Neuronal stem cell (in vitro differentiated cells): ENCODE measurements around the gene AP3B1.

ENCODE experiments used
- DNase-seq: peaks from one replicate; pipeline ENCODE4 v3.0.0-alpha.2; 2013; ENCODE audit warnings: low spot score
- H2AFZ ChIP-seq: one replicate; pipeline ENCODE4 v1.6.1; 2013; ENCODE audit warnings: mild to moderate bottlenecking, low read length, inconsistent platforms
- H2AK5ac ChIP-seq: 2 replicates; pipeline ENCODE4 v1.6.1; 2013; ENCODE audit warnings: low read depth, mild to moderate bottlenecking, inconsistent platforms, low read length, moderate library complexity, mixed read lengths
- H2BK120ac ChIP-seq: 2 replicates; pipeline ENCODE4 v1.6.1; 2013; ENCODE audit warnings: low read depth, mild to moderate bottlenecking, inconsistent platforms, low read length, moderate library complexity, mixed read lengths
- H2BK12ac ChIP-seq: one replicate; pipeline ENCODE4 v1.6.1; 2013; ENCODE audit warnings: low read length, inconsistent platforms
- H2BK15ac ChIP-seq: 2 replicates; pipeline ENCODE4 v1.6.1; 2013; ENCODE audit warnings: mild to moderate bottlenecking, low read length, inconsistent platforms, mixed read lengths
- H2BK5ac ChIP-seq: one replicate; pipeline ENCODE4 v1.6.1; 2013; ENCODE audit warnings: inconsistent platforms, mild to moderate bottlenecking, low read length, moderate library complexity
- H3K14ac ChIP-seq: one replicate; pipeline ENCODE4 v1.6.1; 2013; ENCODE audit warnings: low read length, inconsistent platforms
- H3K18ac ChIP-seq: 2 replicates; pipeline ENCODE4 v1.6.1; 2013; ENCODE audit warnings: low read length, inconsistent platforms
- H3K23ac ChIP-seq: 2 replicates; pipeline ENCODE4 v1.6.1; 2013; ENCODE audit warnings: low read depth, mild to moderate bottlenecking, mixed read lengths, low read length, inconsistent platforms; ENCODE audit not compliant: poor library complexity
- H3K27ac ChIP-seq: replicated peaks from 3 replicates; pipeline ENCODE4 v1.5.1; 2013; ENCODE audit warnings: low read length, inconsistent platforms
- H3K27me3 ChIP-seq, 3 experiments: 2 replicates each; pipeline ENCODE4 v1.6.1; 2013; ENCODE audit warnings: low read length in 3 of 3, mild to moderate bottlenecking in 2 of 3, inconsistent platforms in 1 of 3, low read depth in 1 of 3, mixed read lengths in 1 of 3, moderate library complexity in 1 of 3; ENCODE audit not compliant: control insufficient read depth in 3 of 3, insufficient read depth in 3 of 3
- H3K36me3 ChIP-seq, 2 donors: replicated peaks in 1 of 2; 2 replicates each; pipeline ENCODE4 v1.6.1; 2013; ENCODE audit warnings: low read length in 2 of 2; ENCODE audit not compliant: control insufficient read depth in 2 of 2, insufficient read depth in 2 of 2
- H3K4ac ChIP-seq: 2 replicates; pipeline ENCODE4 v1.6.1; 2013; ENCODE audit warnings: inconsistent platforms, mild to moderate bottlenecking, low read length, moderate library complexity
- H3K4me1 ChIP-seq, 2 donors: 1 replicate in 1 of 2; 2 replicates in 1 of 2; pipeline ENCODE4 v1.6.1; 2013; ENCODE audit warnings: low read length in 2 of 2, low read depth in 1 of 2; ENCODE audit not compliant: control insufficient read depth in 2 of 2, insufficient read depth in 1 of 2
- H3K4me2 ChIP-seq: one replicate; pipeline ENCODE4 v1.6.1; 2013; ENCODE audit warnings: mild to moderate bottlenecking, low read length, inconsistent platforms; ENCODE audit not compliant: insufficient read depth, poor library complexity, severe bottlenecking
- H3K4me3 ChIP-seq, 2 donors: 2 replicates each; pipeline ENCODE4 v1.5.1; 2013; ENCODE audit warnings: low read length in 2 of 2, mild to moderate bottlenecking in 2 of 2, inconsistent platforms in 1 of 2, moderate library complexity in 1 of 2
- H3K79me1 ChIP-seq: one replicate; pipeline ENCODE4 v1.6.1; 2013; ENCODE audit warnings: low read depth, mild to moderate bottlenecking, inconsistent platforms, low read length, moderate library complexity
- H3K9ac ChIP-seq: one replicate; pipeline ENCODE4 v1.6.1; 2013; ENCODE audit warnings: mild to moderate bottlenecking, low read depth, low read length, inconsistent platforms; ENCODE audit not compliant: poor library complexity
- H3K9me3 ChIP-seq, 2 donors: replicated peaks in 1 of 2; 2 replicates each; pipeline versions ENCODE3 to v1.6.1; 2013; ENCODE audit warnings: low read length in 2 of 2, mild to moderate bottlenecking in 2 of 2, inconsistent platforms in 1 of 2, low read depth in 1 of 2, mixed read lengths in 1 of 2, moderate library complexity in 1 of 2; ENCODE audit not compliant: control insufficient read depth in 2 of 2, insufficient read depth in 1 of 2
- H4K8ac ChIP-seq: one replicate; pipeline ENCODE4 v1.6.1; 2013; ENCODE audit warnings: low read depth, mild to moderate bottlenecking, inconsistent platforms, low read length, moderate library complexity
- H4K91ac ChIP-seq: one replicate; pipeline ENCODE4 v1.6.1; 2013; ENCODE audit warnings: low read length, low read depth, mild to moderate bottlenecking, inconsistent platforms; ENCODE audit not compliant: poor library complexity
- WGBS, 2 donors: extraction: QIAGEN DNeasy Blood & Tissue Kit; methylation state at CpG; one replicate each; pipeline ENCODE4 v1.1.7; 2013; ENCODE audit warnings: missing lambda C conversion rate in 2 of 2, mixed read lengths in 1 of 2; ENCODE audit not compliant: insufficient read length in 2 of 2, insufficient replicate concordance in 1 of 2; ENCODE audit errors: extremely low coverage in 2 of 2; 5-methylcytosine and 5-hydroxymethylcytosine counted together

AP3B1 gene

GRCh38 chr5:78235289-78235688, 59.2 kb downstream of the AP3B1 start:
- H3K23ac ChIP-seq: no peak overlapping the region
- H2BK15ac ChIP-seq: no peak overlapping the region
- no peaks in the 10 kb centered on the region for H3K79me1 ChIP-seq
- H2BK5ac ChIP-seq: no peak overlapping the region
- no CpG with 5 or more reads among the region's 3 CpGs for WGBS, 2 donors
- no peak overlapping the region for H3K4ac ChIP-seq
- H3K9me3 ChIP-seq: peaks cover 0 to 14% of the 10 kb centered on the region in 2 donors
- no peak overlapping the region for H3K4me2 ChIP-seq
- H2AFZ ChIP-seq: no peak overlapping the region
- H3K9ac ChIP-seq: no peak overlapping the region
- H3K36me3 ChIP-seq: peaks cover 0 to 29% of the 10 kb centered on the region in 2 donors
- H3K27me3 ChIP-seq: no peaks in the 10 kb centered on the region
- H2BK12ac ChIP-seq: no peak overlapping the region
- no peak overlapping the region for H4K91ac ChIP-seq
- H2BK120ac ChIP-seq: no peak overlapping the region
- no peak overlapping the region for H3K4me3 ChIP-seq
- no peaks in the 10 kb centered on the region for H3K4me1 ChIP-seq
- H4K8ac ChIP-seq: no peak overlapping the region
- no peak overlapping the region for H3K14ac ChIP-seq
- H3K18ac ChIP-seq: no peak overlapping the region
- no peak for DNase-seq
- no peak overlapping the region for H3K27ac ChIP-seq
- H2AK5ac ChIP-seq: no peak overlapping the region

DNA sequence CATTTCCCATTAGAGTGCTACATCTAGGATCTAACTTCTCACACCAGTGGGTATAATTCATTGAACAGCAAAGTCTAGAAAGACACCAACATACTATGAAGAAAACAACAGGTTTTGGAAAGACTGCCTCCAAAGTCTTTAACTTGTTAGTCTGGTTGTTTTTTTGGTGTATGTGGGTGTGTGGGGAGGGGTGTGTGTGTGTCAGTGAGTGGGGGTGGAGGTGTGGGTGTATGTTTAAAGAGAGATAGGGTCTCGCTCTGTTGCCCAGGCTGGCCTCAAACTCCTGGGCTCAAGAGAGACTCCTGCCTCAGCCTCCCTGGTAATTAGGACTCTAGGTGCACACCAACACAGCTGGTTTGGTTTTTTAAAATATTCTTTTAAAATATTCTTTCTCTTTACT, 59.7 kb downstream of the AP3B1 start:
- H3K36me3 ChIP-seq: peaks cover 0 to 24% of the 10 kb centered on the region in 2 donors
- no peak overlapping the region for H2BK5ac ChIP-seq
- H3K4me2 ChIP-seq: no peak overlapping the region
- no peak overlapping the region for H2BK120ac ChIP-seq
- H3K79me1 ChIP-seq: no peaks in the 10 kb centered on the region
- no peak overlapping the region for H3K23ac ChIP-seq
- no peak overlapping the region for H3K27ac ChIP-seq
- DNase-seq: no peak
- no peak overlapping the region for H4K8ac ChIP-seq
- no peak overlapping the region for H2AFZ ChIP-seq
- H3K27me3 ChIP-seq: no peaks in the 10 kb centered on the region
- H3K9ac ChIP-seq: no peak overlapping the region
- H3K9me3 ChIP-seq: peaks cover 0 to 12% of the 10 kb centered on the region in 2 donors
- no peaks in the 10 kb centered on the region for H3K4me1 ChIP-seq
- no peak overlapping the region for H3K4ac ChIP-seq
- H2BK12ac ChIP-seq: no peak overlapping the region
- no peak overlapping the region for H3K14ac ChIP-seq
- H2AK5ac ChIP-seq: no peak overlapping the region
- no peak overlapping the region for H2BK15ac ChIP-seq
- H3K18ac ChIP-seq: no peak overlapping the region
- no peak overlapping the region for H3K4me3 ChIP-seq
- no peak overlapping the region for H4K91ac ChIP-seq
- WGBS, 2 donors: no CpG with 5 or more reads among the region's 1 CpG

- Histone ChIP-seq H4K91ac (no peak overlapping the region), H2BK120ac (no peak overlapping the region), H3K9ac (no peak overlapping the region), H3K9me3 (no peaks in the 10 kb centered on the region), H3K4me3 (no peak overlapping the region), H3K4ac (no peak overlapping the region), H3K4me1 (no peaks in the 10 kb centered on the region), H2BK5ac (no peak overlapping the region), H3K14ac (no peak overlapping the region), H2AK5ac (no peak overlapping the region), H3K27me3 (no peaks in the 10 kb centered on the region), H3K79me1 (peaks cover 2% of the 10 kb centered on the region), H3K4me2 (no peak overlapping the region), H3K18ac (no peak overlapping the region), H2BK12ac (no peak overlapping the region), H2AFZ (no peak overlapping the region), H3K27ac (no peak overlapping the region), H3K36me3 (peaks cover 0 to 9% of the 10 kb centered on the region in 2 donors), H3K23ac (no peak overlapping the region), H4K8ac (no peak overlapping the region), H2BK15ac (no peak overlapping the region)
- no CpG with 5 or more reads among the region's 1 CpG for WGBS, 2 donors
- no peak for DNase-seq
Observed at GRCh38 chr5:78232163-78232562, 62.3 kb downstream of the AP3B1 start.

DNA sequence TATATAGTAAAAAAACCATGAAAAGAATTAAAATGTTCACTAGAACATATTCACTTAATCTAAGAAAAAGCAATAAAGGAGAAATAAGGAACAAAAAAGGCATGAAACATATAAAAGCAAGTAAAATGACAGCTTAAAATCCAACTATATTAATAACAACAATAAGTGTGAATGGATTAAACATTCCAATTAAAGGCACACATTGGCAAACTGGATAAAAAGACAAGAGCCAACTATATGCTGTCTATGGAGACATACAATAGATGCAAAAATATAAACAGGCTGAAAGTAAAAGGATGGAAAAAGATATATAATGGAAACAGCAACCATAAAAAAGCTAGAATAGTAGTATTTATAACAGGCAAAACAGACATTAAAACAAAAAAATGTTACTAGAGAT, 70.1 kb downstream of the AP3B1 start:
- H3K79me1 ChIP-seq: peaks cover 2% of the 10 kb centered on the region
- no peak for DNase-seq
- H3K4me2 ChIP-seq: no peak overlapping the region
- no peak overlapping the region for H3K18ac ChIP-seq
- no peak overlapping the region for H3K14ac ChIP-seq
- H3K4me1 ChIP-seq: no peaks in the 10 kb centered on the region
- no peak overlapping the region for H2AK5ac ChIP-seq
- H3K4ac ChIP-seq: no peak overlapping the region
- no peak overlapping the region for H2BK15ac ChIP-seq
- no peak overlapping the region for H3K23ac ChIP-seq
- no peaks in the 10 kb centered on the region for H3K27me3 ChIP-seq
- H2BK5ac ChIP-seq: no peak overlapping the region
- no peak overlapping the region for H3K4me3 ChIP-seq
- H2BK120ac ChIP-seq: no peak overlapping the region
- H2AFZ ChIP-seq: no peak overlapping the region
- peaks cover 0 to 86% of the 10 kb centered on the region in 2 donors for H3K36me3 ChIP-seq
- H3K27ac ChIP-seq: no peak overlapping the region
- H2BK12ac ChIP-seq: no peak overlapping the region
- peaks cover 0 to 22% of the 10 kb centered on the region in 2 donors for H3K9me3 ChIP-seq
- no peak overlapping the region for H3K9ac ChIP-seq
- no peak overlapping the region for H4K91ac ChIP-seq
- no peak overlapping the region for H4K8ac ChIP-seq
